Activated T-cell treated with anti-CD3 and anti-CD28 coated beads for 24 hours (primary cell): ENCODE data around the gene HEPHL1.

Experiments
- DNase-seq: peaks from one replicate; pipeline ENCODE4 v3.0.0-alpha.2; 2020; ENCODE audit warnings: low read depth

The HEPHL1 gene

GRCh38 chr11:94025690-94026394, 4.7 kb downstream of the HEPHL1 start:
- no peak for DNase-seq

DNA sequence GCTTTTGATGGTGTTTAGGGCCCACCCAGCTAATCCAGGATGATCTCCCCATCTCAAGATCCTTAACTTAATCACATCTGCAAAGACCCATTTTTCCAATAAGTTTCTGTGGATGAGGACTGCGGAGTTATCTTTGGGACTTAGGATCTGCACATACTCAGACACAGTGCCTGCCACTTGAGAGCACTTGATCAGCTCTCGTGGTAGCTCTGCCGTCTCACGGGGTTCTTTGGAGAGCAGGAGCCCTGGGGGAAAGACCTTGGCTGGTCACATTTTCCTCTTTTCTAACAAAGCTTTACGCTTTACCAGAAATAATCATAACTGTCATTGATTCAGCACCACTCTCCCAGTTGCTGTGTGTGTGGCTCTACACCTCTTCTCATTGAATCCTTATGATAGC, 6.1 kb downstream of the HEPHL1 start:
- no peak for DNase-seq

DNA sequence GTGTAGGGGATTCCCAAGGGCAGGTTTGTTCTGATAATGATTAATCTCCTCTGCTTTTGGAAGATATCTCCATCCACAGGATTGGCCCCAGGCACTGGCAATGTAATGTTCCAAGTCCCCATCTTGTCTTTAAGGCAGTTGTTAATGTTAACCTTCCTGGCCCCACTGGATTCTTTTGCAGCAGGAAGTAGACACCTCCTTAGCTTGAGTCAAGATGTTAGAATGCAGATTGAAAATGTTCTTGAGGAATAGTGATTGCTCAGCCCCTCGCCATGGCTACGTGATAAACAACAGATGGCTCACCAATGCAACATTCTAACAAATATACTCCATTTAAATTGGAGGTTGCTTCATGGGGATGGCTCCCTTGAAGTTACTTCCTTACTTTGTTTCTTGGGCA, 7.3 kb downstream of the HEPHL1 start:
- no peak for DNase-seq

GRCh38 chr11:94030059-94030458, 8.9 kb downstream of the HEPHL1 start:
- DNase-seq: no peak

DNA sequence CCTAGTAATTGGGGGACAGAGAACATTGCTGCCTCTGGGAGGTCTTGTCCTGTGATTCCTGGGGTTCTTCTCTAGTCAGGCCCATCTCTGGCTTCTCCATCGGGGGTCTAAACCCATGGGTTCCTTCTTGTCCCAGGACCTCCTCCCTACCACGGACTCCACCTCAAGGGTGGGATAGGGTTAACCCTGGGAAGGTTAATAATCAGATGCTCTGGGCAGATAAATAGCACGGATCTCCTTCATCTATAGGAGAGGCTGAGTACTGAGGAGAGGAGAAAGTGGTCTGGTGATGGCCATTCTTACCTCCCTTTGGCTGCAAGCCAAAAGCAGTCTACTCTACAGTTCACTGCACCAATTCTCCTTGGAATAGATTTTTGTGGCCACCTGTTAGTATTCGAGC, 10.5 kb downstream of the HEPHL1 start:
- no peak for DNase-seq

DNA sequence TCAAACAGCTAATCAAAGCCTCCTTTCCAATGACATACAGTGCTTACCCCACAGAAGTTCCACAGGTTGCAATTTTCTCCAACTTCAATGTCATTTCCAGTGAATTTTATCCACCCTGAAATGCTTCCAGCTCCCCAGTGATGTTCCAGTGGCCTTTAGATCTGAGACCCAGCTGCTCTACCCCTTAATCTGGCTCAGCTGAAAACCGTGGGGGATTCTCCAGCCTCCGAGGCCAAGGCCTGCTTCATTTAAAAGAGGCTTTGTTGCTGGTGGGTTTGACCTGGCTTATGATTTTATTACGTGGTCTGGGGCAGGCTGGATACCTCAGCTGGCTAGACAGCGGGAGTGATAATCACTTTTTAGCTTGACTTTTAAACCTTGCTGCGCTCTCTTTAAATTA, 10.9 kb downstream of the HEPHL1 start:
- DNase-seq: no peak

- no peak for DNase-seq
These were observed 11.6 kb downstream of the HEPHL1 start for GRCh38 chr11:94032725-94033124.

DNA sequence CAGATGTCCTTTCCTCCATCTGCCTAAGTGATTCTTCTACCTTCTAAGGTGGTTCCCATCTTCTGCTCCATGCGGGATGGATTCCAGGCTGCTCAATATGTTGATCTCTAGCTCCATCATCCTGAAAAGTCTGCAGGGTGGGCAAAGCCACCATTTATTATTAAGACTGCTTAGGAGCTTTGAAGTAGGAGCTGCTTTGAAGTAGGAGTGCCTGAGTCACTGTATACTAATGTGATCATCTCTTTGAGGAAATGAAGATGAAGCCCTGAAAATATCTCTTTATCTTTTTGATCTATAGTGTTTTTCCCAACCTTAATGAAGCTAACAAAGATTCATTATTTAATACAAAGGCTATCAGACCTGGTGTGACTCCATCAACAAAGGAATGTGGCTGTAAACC, 13.1 kb downstream of the HEPHL1 start:
- DNase-seq: no peak

- no peak for DNase-seq
These were observed 14.9 kb downstream of the HEPHL1 start for GRCh38 chr11:94036096-94036495.

DNA sequence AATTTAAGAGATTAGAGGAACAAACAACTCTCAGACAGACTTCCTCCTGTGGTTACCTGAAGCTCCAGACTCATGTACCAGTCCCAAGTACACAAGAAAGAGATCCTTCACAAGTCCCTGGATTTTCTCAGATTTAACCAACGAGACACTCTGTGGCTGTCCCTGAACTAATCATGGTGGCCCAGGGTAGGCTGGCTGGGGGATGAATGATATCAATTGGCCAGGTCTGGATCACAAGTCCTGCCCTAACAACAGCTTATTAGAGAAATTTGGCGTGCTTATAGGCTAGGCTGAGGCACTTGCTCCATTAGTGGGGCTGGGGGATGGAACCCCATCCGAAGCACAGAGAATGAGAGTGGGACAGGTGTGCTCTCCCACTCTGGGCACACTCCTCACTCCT, 22.1 kb downstream of the HEPHL1 start:
- DNase-seq: no peak

DNA sequence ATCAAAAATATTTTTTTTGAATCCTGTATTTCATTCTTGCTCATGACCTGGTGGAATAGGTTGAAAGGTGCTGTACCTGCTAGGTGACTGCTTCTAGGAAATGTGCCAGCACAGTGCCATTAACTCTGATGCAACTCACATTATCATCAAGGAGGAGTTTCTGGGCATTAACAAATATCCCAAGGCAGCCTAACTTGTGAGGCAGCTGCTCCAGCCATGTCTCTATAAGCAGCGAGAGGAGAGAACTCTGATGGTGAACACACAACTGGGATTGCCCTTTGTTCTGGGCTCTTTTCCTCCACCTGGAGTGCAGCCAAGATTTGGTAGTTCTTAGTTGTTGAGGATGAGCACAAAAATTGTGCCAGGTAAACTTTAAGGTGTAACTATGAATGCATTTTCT, 25.6 kb downstream of the HEPHL1 start:
- no peak for DNase-seq

GRCh38 chr11:94048032-94048709, 27.0 kb downstream of the HEPHL1 start:
- DNase-seq: no peak

DNA sequence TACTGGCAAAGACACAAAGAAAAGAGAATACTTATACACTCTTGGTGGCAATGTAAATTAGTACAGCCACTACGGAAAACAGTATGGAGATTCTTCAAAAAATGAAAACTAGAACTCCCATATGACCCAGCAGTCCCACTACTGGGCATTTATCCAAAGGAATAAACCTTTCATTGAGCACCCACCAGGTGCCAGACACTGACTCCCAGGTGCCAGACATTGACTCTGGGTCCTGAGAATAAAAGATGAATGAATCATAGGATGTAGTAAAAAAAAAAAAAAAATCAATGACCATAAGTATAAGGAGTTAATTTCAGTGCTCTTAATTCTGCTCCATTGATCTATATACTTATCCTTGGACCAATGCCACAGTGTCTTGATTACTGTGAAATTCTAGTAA, 28.2 kb downstream of the HEPHL1 start:
- no peak for DNase-seq

DNA sequence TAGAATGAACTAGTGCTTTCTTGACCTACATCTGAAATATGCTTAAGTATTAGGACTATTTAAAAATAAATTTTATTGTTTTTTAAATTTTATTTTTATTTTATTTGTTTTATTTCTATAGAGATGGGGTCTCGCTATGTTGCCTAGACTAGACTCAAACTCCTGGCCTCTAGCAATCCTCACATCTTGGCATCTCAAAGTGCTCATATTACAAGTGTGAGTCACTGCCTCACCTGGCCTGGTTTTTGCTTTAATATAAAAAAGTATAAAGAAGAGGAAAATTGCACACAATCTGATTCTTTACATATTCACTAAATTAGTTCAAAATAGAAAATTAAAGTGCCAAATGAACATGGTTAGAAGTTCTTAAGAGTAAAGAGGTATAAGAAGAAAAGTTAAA, 37.5 kb downstream of the HEPHL1 start:
- DNase-seq: no peak

DNA sequence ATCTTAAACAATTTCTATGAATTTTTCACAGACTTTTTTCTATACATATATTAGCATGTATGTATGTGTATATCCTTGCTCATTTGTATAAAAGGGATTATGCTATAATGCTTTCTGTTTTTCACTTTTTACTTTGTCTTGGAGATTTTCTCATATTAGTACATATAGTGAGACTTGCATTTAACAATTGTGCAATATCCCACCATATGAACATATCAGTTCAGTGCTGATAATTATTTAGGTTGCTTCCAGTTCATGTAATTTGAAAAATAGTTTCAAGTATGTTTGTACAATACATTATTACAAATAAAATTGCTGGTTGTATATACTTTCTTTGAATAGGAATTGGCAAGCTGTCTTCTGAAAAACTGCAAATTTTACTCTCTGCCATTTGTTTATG, 37.9 kb downstream of the HEPHL1 start:
- DNase-seq: no peak

GRCh38 chr11:94060401-94060800, 39.2 kb downstream of the HEPHL1 start:
- DNase-seq: no peak

DNA sequence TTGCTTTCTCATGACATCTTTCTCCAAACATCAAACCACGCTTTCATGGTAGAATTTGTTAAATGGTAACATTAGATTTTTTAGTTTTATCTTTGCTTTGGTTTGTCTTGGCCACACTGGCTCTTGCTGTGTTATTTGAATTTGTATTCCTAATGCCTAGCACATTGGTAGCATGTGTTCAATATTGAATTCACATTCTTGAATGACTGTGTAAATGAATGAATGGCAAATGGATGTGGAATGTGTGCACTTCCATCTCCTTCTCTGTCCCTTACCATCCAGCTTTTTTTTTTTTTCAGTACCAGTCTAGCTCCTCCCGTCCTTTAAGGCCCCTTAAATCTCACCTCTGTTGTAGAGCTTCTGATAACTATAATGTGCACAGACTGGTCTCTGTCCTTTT, 41.2 kb downstream of the HEPHL1 start:
- no peak for DNase-seq

DNA sequence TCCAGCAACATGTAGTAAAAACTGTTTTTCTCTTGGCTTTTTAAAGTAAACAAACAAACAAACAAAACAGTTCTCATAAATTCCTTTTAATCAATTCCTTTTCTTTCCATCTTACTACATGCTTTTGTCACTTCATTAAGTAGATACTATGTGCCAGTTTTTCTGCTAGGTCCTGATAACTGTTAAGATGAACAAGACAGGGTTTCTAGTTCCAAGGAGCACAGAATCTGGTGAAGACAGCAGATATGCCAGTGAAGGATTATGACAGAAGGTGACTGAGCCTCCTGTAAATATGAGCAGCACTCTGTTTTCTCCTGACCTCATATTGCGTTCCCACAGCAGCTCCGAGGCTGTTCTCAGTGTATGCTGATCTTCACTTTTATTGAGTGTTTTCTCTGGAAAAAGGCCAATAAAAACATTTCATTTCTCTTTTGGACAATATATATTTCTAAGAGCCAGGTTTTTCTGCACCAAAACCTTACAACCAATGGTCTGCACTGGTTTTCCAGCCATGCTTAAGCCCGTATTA, 45.8 kb downstream of the HEPHL1 start:
- no peak for DNase-seq

- DNase-seq: no peak
These were observed 47.6 kb downstream of the HEPHL1 start for GRCh38 chr11:94068764-94069163.

- no peak for DNase-seq
These were observed 56.6 kb downstream of the HEPHL1 start for GRCh38 chr11:94077552-94078293.

- DNase-seq: no peak
These were observed 63.0 kb downstream of the HEPHL1 start for GRCh38 chr11:94084164-94084563.

- no peak for DNase-seq
These were observed 67.8 kb downstream of the HEPHL1 start for GRCh38 chr11:94088906-94089305.

GRCh38 chr11:94089341-94089740, 68.2 kb downstream of the HEPHL1 start:
- DNase-seq: no peak
